Liver (tissue), 9 donors: Measurements from ENCODE around the gene FRG1. TPM values are rescaled to one million over a fixed set of nuclear protein-coding genes. Genes with fewer than 3 reads are reported as not detected.
"Not testable (repeated sequence)": the region's sequence is repeated elsewhere in the genome, so short reads cannot be mapped to it uniquely, and the experiment has no call there.

Experiments used
- DNase-seq: peaks from one replicate; pipeline ENCODE4 v3.0.0-alpha.2; 2017; ENCODE audit warnings: low spot score
- H3K27ac ChIP-seq, 2 donors: one replicate each; pipeline ENCODE4 v1.7.0; 2013; ENCODE audit warnings: inconsistent platforms in 2 of 2, low read length in 2 of 2, control low read depth in 1 of 2, low read depth in 1 of 2, mild to moderate bottlenecking in 1 of 2
- H3K27me3 ChIP-seq, 4 donors: one replicate each; pipeline versions ENCODE4 v1.6.1 to v1.7.0; 2013; ENCODE audit warnings: low read length in 3 of 4, inconsistent platforms in 1 of 4, mild to moderate bottlenecking in 1 of 4, moderate library complexity in 1 of 4; ENCODE audit not compliant: control insufficient read depth in 4 of 4, insufficient read depth in 4 of 4
- H3K36me3 ChIP-seq, 4 donors: one replicate each; pipeline versions ENCODE4 v1.6.1 to v1.7.0; 2013; ENCODE audit warnings: low read length in 3 of 4, mild to moderate bottlenecking in 3 of 4, low read depth in 1 of 4, moderate library complexity in 1 of 4; ENCODE audit not compliant: control insufficient read depth in 4 of 4, insufficient read depth in 3 of 4
- H3K4me1 ChIP-seq, 4 donors: one replicate each; pipeline versions ENCODE4 v1.6.1 to v1.7.0; 2013; ENCODE audit warnings: low read length in 3 of 4, mild to moderate bottlenecking in 3 of 4, moderate library complexity in 1 of 4; ENCODE audit not compliant: control insufficient read depth in 4 of 4, insufficient read depth in 4 of 4
- H3K4me3 ChIP-seq, 3 donors: one replicate each; pipeline versions ENCODE4 v1.6.1 to v1.7.0; 2013; ENCODE audit warnings: low read length in 3 of 3, control low read depth in 1 of 3, low read depth in 1 of 3, mild to moderate bottlenecking in 1 of 3
- H3K9ac ChIP-seq, 2 donors: one replicate each; pipeline ENCODE4 v1.7.0; 2013; ENCODE audit warnings: low read length in 2 of 2, mild to moderate bottlenecking in 2 of 2, moderate library complexity in 2 of 2, control low read depth in 1 of 2, low read depth in 1 of 2
- H3K9me3 ChIP-seq, 4 donors: one replicate each; pipeline versions ENCODE4 v1.6.1 to v1.7.0; 2013; ENCODE audit warnings: low read length in 3 of 4; ENCODE audit not compliant: control insufficient read depth in 4 of 4
- ATF3 ChIP-seq: IDR thresholded peaks from 2 replicates; pipeline ENCODE4 v1.6.1; 2016; ENCODE audit warnings: antibody characterized with exemption
- EGR1 ChIP-seq, 2 donors: IDR thresholded peaks; 2 replicates each; pipeline ENCODE4 v1.6.1; 2016 to 2018; ENCODE audit warnings: antibody characterized with exemption in 2 of 2, low read depth in 2 of 2
- FOXA1 ChIP-seq: IDR thresholded peaks from 2 replicates; pipeline ENCODE4 v1.6.1; 2016; ENCODE audit warnings: antibody characterized with exemption
- FOXA2 ChIP-seq: IDR thresholded peaks from 2 replicates; pipeline ENCODE4 v1.6.1; 2016; ENCODE audit warnings: antibody characterized with exemption
- GABPA ChIP-seq, 2 donors: IDR thresholded peaks in 1 of 2; conservative IDR thresholded peaks in 1 of 2; 2 replicates each; pipeline ENCODE4 v1.6.1; 2016; ENCODE audit warnings: antibody characterized with exemption in 2 of 2, mild to moderate bottlenecking in 1 of 2, moderate library complexity in 1 of 2
- HNF4A ChIP-seq, 2 donors: conservative IDR thresholded peaks; 2 replicates each; pipeline ENCODE4 v1.6.1; 2016; ENCODE audit warnings: antibody characterized with exemption in 2 of 2, mild to moderate bottlenecking in 2 of 2
- HNF4G ChIP-seq: IDR thresholded peaks from 2 replicates; pipeline ENCODE4 v1.6.1; 2016; ENCODE audit warnings: antibody characterized with exemption
- JUND ChIP-seq, 2 donors: IDR thresholded peaks; 2 replicates each; pipeline ENCODE4 v1.6.1; 2016; ENCODE audit warnings: antibody characterized with exemption in 2 of 2
- MAX ChIP-seq: IDR thresholded peaks from 2 replicates; pipeline ENCODE4 v1.6.1; 2016; ENCODE audit warnings: antibody characterized with exemption
- NR2F2 ChIP-seq: IDR thresholded peaks from 2 replicates; pipeline ENCODE4 v1.6.1; 2016; ENCODE audit warnings: antibody characterized with exemption
- REST ChIP-seq: IDR thresholded peaks from 2 replicates; pipeline ENCODE4 v1.6.1; 2016; ENCODE audit warnings: antibody characterized with exemption, mild to moderate bottlenecking
- RXRA ChIP-seq, 2 donors: IDR thresholded peaks; 2 replicates each; pipeline ENCODE4 v1.6.1; 2017 to 2018; ENCODE audit warnings: antibody characterized with exemption in 2 of 2, mild to moderate bottlenecking in 1 of 2
- SP1 ChIP-seq: IDR thresholded peaks from 2 replicates; pipeline ENCODE4 v1.6.1; 2018; ENCODE audit warnings: antibody characterized with exemption, mild to moderate bottlenecking
- TAF1 ChIP-seq: conservative IDR thresholded peaks from 2 replicates; pipeline ENCODE4 v1.6.1; 2016; ENCODE audit warnings: antibody characterized with exemption, mild to moderate bottlenecking
- YY1 ChIP-seq: IDR thresholded peaks from 2 replicates; pipeline ENCODE4 v1.6.1; 2016; ENCODE audit warnings: antibody characterized with exemption, mild to moderate bottlenecking
- WGBS: extraction: QIAGEN DNeasy Blood & Tissue Kit; methylation state at CpG from one replicate; pipeline ENCODE4 v1.1.7; 2013; 5-methylcytosine and 5-hydroxymethylcytosine counted together
- polyA plus RNA-seq, 2 donors: library from polyadenylated mRNA; stranded (reverse) in 1 of 2; unstranded in 1 of 2; fragments of 200-250 nt in 1 of 2; fragments of >200 nt in 1 of 2; fragmentation: Nextera tagmentation in 1 of 2; extraction: Ambion mirVana in 1 of 2; gene quantifications; one replicate each; pipeline versions ENCODE4 v1.2.1 to v1.2.3, GENCODE V29; 2013 to 2015
- total RNA-seq, 2 donors: library from RNA; depleted of rRNA; stranded (reverse); fragments of >200 nt; gene quantifications; one replicate each; pipeline ENCODE4 v1.2.3, GENCODE V29; 2014
- TF ChIP-seq, protein P1 (sequence below): fragments of 150-350 bp; IDR thresholded peaks from 2 replicates; pipeline ENCODE4 v1.5.1; 2017; ENCODE audit warnings: improper control_type of control experiment, low read depth, low read length; ENCODE audit not compliant: missing input control
- donor health status: healthy.
- donor health status: healthy.
- donor health status: healthy.
- donor health status: healthy.
- donor health status: healthy.

The FRG1 gene
- total and polyA plus RNA-seq, 4 donors, result 11.5 to 19.5 (median 16.4) TPM

DNA sequence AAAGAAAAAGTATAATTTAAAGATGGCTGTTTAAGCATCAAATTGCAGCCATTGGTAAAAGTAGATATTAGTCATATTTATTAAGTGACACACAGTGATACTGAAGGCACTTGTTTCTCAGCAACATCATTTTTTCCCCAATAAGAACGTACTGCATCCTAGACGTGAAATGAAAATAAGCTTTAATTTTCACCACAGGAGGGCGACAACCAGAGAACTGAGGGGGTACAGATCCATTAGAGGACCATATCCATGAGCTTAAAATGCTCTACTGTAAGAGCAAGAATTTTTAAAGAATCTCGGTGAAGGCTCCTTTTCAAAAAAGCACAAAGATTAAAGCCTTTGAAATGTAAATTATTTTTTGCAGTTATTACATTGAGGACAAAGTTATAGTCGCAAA is 33.4 kb downstream of the FRG1 start:
- Histone ChIP-seq H3K27me3 (no peaks in the 10 kb centered on the region), H3K9me3 (peaks cover 0 to 3% (median 0%) of the 10 kb centered on the region in 4 donors), H3K4me1 (no peaks in the 10 kb centered on the region), H3K27ac (no peak overlapping the region), H3K4me3 (no peak overlapping the region), H3K36me3 (no peaks in the 10 kb centered on the region), H3K9ac (no peak overlapping the region)
- TF ChIP-seq HNF4G (no peak), RXRA (IDR thresholded peaks at IDR 0.05) (no peak), TAF1 (no peak), NR2F2 (no peak), GABPA (IDR thresholded peaks at IDR 0.05 in 1 of 2, conservative IDR thresholded peaks at IDR 0.05 in 1 of 2) (no peak), JUND (IDR thresholded peaks at IDR 0.05) (no peak), YY1 (no peak), ATF3 (no peak)
- TF ChIP-seq, protein P1, sequence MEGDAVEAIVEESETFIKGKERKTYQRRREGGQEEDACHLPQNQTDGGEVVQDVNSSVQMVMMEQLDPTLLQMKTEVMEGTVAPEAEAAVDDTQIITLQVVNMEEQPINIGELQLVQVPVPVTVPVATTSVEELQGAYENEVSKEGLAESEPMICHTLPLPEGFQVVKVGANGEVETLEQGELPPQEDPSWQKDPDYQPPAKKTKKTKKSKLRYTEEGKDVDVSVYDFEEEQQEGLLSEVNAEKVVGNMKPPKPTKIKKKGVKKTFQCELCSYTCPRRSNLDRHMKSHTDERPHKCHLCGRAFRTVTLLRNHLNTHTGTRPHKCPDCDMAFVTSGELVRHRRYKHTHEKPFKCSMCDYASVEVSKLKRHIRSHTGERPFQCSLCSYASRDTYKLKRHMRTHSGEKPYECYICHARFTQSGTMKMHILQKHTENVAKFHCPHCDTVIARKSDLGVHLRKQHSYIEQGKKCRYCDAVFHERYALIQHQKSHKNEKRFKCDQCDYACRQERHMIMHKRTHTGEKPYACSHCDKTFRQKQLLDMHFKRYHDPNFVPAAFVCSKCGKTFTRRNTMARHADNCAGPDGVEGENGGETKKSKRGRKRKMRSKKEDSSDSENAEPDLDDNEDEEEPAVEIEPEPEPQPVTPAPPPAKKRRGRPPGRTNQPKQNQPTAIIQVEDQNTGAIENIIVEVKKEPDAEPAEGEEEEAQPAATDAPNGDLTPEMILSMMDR, result no peak
- no peak for DNase-seq
- 47% methylated on average over 5 of the region's 5 CpGs for WGBS

DNA sequence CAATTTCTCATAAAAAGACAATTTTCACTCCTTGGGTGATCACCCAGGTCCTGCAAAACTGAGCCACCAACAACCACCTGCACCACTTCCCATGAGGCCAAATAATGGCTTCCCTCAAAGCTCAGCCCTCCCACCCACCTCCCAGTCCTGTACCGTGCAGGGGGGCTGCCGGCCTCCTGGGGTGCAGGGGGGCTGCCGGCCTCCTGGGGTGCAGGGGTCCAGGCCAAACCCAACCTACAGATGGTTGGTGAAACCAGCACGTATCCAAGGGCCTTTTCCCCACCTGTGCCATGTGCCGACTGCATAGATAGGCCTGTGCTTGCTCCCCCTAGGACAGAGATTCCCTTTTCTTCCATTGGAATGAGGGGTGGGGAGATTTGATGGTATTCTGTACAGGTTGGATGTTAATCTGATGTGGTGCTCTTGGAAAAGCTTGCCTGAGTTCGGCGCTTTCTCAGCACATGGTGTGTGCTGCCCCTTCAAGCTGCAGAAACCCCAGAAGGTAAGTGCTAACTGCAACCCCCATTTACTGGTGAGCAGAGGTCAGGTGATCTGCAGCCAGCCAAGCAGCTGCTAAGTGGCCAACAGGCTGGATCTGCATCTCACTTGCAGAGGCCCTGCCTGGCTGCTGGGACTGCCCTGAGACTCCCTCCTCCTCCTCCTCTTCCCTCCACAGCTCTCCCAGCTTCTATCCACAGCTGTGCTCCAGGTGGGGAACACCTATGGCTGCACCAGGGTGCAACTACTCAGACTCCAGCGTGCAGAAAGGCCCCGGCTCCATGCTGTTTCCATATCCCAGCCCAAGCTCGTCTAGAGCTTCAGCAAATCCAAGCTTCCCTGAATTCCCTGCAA is 38.8 kb downstream of the FRG1 start:
- Histone ChIP-seq H3K9ac (no peak overlapping the region), H3K27ac (no peak overlapping the region), H3K27me3 (peaks cover 0 to 4% (median 0%) of the 10 kb centered on the region in 4 donors), H3K36me3 (no peaks in the 10 kb centered on the region), H3K4me1 (no peaks in the 10 kb centered on the region), H3K9me3 (no peaks in the 10 kb centered on the region), H3K4me3 (no peak overlapping the region)
- no peak for TF ChIP-seq SP1
- no peak for TF ChIP-seq HNF4G
- TF ChIP-seq ATF3, result no peak
- no peak for TF ChIP-seq FOXA2
- TF ChIP-seq, protein P1, result no peak
- TF ChIP-seq JUND (IDR thresholded peaks at IDR 0.05), result no peak
- TF ChIP-seq EGR1 (IDR thresholded peaks at IDR 0.05; ENCODE audit: low read depth in 2 of 2), result no peak
- TF ChIP-seq MAX, result no peak
- no peak for TF ChIP-seq FOXA1
- no peak for TF ChIP-seq HNF4A (conservative IDR thresholded peaks at IDR 0.05)
- TF ChIP-seq REST, result no peak
- 61% methylated on average over 10 of the region's 10 CpGs for whole genome bisulfite sequencing
- DNase-seq, result no peak

DNA sequence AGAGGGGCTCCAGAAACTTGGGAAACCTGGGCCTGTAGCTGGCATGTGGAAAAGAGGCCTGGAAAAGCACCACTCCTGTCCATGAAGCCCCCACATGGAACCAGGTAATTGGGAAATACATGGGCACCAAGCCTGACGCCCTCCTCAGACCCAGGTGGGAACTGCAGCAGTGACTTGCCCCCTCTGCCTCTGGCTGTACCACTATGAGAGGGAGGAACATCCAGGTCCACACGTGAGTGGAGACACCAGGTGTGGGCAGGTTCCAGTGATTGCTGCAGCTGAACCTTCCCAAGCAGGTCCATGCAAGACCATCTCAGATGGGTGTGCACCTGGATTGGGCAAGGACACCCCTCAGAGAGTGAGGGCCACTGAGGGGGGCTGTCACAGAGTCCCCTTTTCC is 39.6 kb downstream of the FRG1 start:
- H3K36me3 ChIP-seq, DNase-seq: not testable (repeated sequence)
- 53% methylated on average over 2 of the region's 2 CpGs for WGBS

More for the DNA sequence above, 39.6 kb downstream of the FRG1 start:
- not testable (repeated sequence) for H3K9me3 ChIP-seq, H3K4me3 ChIP-seq, H3K9ac ChIP-seq, H3K4me1 ChIP-seq, H3K27me3 ChIP-seq, H3K27ac ChIP-seq
